T47D (cell line): Measurements from ENCODE around the gene MGAT4A.
"Not testable (repeated sequence)": the region's sequence is repeated elsewhere in the genome, so short reads cannot be mapped to it uniquely, and the experiment has no call there.

Experiments used
- DNase-seq, 2 experiments: peaks; one replicate each; pipeline versions ENCODE4 v3.0.0 to v3.0.0-alpha.2; 2011 to 2012; ENCODE audit warnings: low read depth in 1 of 2, low spot score in 1 of 2
- JUND ChIP-seq: IDR thresholded peaks from 2 replicates; pipeline ENCODE4 v1.6.1; 2012; ENCODE audit warnings: low read depth
- in situ Hi-C: cut with HindIII; loops from 2 replicates; pipeline ENCODE4 v1.10.0; 2016; ENCODE audit warnings: low sequenced_read_pairs, low pct_unique_long_range_greater_than_20kb

The MGAT4A gene

GRCh38 chr2:98674233-98674964 is 56.5 kb downstream of the MGAT4A start:
- TF ChIP-seq JUND: no peak
- in situ Hi-C loops: no loop called here
- DNase-seq: no peak

DNA sequence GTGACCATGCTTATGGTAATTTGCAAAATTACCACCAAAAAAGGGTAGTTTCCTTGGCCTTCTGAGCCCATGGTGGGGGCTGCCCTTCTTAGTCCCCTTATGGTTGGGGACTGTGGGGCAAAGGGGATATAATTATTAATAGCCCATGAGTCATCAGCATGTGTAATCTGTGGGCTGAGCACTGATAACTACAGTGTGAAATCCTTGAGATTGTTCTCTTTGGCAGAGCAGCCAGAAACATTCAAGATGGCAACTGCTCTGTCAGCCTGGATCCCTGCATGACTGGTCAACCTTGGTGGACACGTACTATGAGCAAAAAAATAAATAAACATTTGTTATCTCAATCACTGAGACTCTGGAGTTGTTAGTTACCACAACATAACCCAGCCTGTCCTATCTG is 61.3 kb downstream of the MGAT4A start:
- in situ Hi-C loops: no loop called here
- no peak for DNase-seq
- TF ChIP-seq JUND: no peak

DNA sequence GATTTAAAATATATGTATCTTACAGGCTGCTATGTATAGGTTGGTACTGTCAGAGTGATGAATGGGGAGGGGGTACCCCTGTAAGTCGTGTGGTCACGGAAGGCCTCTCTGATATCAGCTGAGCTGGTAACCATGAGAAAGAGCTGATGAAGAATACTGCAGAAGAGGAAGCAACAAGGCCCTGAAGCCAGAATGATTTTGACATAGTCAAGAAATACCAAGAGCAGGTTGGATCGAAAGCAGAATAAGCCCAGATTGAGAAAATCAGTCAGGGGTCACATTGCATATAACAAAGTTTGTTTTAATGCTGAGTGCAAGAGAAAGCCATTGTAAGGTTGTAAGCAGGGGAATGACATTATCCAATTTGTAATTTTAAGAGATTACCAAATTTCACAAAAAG is 65.3 kb downstream of the MGAT4A start:
- in situ Hi-C loops: no loop called here
- no peak for TF ChIP-seq JUND
- no peak for DNase-seq

- no peak for TF ChIP-seq JUND
- in situ Hi-C loops: no loop called here
- no peak for DNase-seq
Observed at GRCh38 chr2:98664323-98664722, 66.6 kb downstream of the MGAT4A start.

GRCh38 chr2:98663511-98664090 is 67.3 kb downstream of the MGAT4A start:
- in situ Hi-C loops: no loop called here
- TF ChIP-seq JUND: no peak
- DNase-seq: no peak

GRCh38 chr2:98659491-98659840 is 71.5 kb downstream of the MGAT4A start:
- in situ Hi-C loops, DNase-seq: not testable (repeated sequence)

DNA sequence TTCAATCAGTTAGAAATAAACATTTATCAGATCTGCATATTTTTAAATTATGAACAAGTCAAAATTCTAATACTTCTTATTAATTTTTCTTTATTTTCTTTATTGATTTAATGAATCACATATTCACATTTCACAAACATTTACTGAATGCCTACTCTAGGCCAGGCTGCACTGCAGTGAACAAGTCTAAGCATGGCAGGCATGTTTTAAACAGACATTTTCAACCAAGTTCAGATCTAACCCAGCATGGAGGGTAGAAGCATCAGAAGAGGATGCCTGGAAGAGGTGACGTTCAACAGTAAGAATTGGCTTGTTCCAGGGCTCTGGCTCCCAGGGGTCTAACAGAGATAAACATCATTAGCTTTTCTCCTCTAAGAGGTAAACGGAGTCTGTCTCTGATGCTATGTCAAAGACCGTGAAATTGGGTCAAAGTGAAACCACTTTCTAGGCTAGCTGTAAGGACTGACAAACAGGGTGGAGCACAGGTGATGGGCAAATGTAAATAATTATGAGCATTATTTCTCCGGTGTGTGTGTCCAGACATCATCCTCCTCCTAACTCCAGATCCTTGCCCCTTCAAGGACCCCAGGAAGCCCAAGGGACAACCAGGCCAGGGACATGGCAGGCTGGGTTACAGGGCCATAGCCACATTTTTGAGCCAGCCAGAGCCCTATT is 72.0 kb downstream of the MGAT4A start:
- in situ Hi-C loops: no loop called here
- TF ChIP-seq JUND: no peak
- DNase-seq: no peak

DNA sequence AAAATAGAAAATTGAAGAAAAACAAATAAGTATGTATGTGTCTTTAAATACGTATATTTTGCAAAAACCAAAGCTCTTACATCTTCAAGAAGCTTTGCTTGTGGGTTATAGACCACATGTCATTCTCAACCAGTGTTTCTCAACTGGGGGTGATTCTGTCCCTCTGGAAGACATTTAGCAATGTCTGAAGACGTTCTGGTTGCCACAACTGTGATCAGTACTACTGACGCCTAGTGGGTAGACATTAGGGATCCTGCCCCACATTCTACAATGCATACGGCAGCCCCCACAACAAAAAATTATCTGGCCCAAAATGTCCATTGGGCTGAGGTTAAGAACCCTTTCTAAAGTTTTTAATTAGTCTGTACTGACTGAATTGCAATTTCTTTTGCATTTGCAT is 74.1 kb downstream of the MGAT4A start:
- no peak for DNase-seq
- TF ChIP-seq JUND: no peak
- in situ Hi-C loops: no loop called here

DNA sequence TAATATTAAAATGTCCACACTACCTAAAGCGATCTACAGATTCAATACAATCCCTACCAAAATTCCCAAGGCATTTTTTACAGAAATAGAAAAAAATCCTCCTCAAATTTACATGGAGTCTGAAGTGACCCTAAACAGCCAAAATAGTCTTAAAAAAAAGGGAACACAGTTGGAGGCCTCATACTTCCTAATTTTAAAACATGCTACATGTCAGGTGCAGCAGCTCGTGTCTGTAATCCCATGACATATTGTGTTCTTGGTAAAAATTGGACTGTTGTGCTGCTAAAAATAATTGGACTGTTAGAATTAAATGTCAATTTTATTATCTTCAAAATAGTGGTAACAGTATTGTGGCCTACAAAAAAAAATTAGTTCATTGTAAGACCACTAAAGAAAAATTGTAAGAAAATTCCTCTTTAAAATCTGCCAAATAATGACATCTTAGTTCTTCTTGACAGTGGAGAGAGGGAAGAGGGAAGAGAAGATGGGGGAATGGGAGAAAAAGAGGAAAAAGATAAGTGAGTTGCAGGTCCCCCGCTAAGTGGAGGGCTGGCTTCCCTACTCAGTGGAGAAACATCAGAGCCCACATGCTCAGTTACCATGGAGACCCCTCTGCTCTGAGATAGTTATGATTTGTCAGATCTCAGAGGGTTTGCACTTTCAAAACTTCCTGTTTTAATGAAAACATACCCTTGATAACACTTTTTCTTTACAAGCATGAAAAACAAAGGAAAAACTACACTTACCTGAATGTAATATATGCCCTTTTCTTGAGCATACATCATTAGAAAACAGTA is 76.0 kb downstream of the MGAT4A start:
- in situ Hi-C loops: no loop called here
- TF ChIP-seq JUND: no peak
- DNase-seq: no peak

DNA sequence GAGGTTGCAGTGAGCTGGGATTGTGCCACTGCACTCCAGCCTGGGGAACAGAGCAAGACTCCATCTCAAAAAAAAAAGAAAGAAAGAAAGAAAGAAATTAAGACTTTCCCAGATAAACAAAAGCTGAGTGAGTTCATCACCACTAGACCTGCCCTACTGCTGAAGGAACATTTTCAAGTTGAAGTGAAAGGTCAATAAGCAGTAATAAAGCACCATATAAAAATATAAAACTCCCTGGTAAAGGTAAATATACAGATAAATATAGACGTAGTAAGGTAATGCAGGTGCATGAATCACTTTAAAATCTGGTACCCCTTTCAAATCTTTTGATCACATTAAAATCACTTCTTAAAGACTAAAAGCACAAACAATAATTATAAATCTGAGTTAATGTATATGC is 79.9 kb downstream of the MGAT4A start:
- DNase-seq: no peak
- in situ Hi-C loops: no loop called here
- TF ChIP-seq JUND: no peak

- no peak for DNase-seq
- TF ChIP-seq JUND: no peak
- in situ Hi-C loops: no loop called here
Observed at GRCh38 chr2:98649992-98650375, 80.9 kb downstream of the MGAT4A start.

- in situ Hi-C loops: no loop called here
- peak in 1 of 2 experiments; percentile 78 for DNase-seq
- TF ChIP-seq JUND: no peak
Observed at GRCh38 chr2:98649135-98649991, 81.6 kb downstream of the MGAT4A start.
